Measurements from ENCODE around the gene HIPK2.

HIPK2 gene

GRCh38 chr7:139753693-139754111 is 24.1 kb downstream of the HIPK2 start:
- no peaks in the 10 kb centered on the region for H3K36me3 Mint-ChIP-seq (ENCODE audit: low read depth)

GRCh38 chr7:139753081-139753692 is 24.6 kb downstream of the HIPK2 start:
- Mint-ChIP-seq H3K9me3 (no peaks in the 10 kb centered on the region), H3K4me3 (no peak overlapping the region), H3K4me1 (ENCODE audit: low read depth) (peaks cover 64% of the 10 kb centered on the region), H3K27ac (no peak overlapping the region), H3K27me3 (no peaks in the 10 kb centered on the region), H3K36me3 (ENCODE audit: low read depth) (no peaks in the 10 kb centered on the region)
- intact Hi-C loops (cut with micrococcal nuclease), result no loop called here

More at GRCh38 chr7:139753693-139754111, 24.1 kb downstream of the HIPK2 start:
- no peaks in the 10 kb centered on the region for H3K27me3 Mint-ChIP-seq
- peaks cover 61% of the 10 kb centered on the region for H3K4me1 Mint-ChIP-seq (ENCODE audit: low read depth)
- H3K4me3 Mint-ChIP-seq, result no peak overlapping the region
- no peaks in the 10 kb centered on the region for H3K9me3 Mint-ChIP-seq
- intact Hi-C loops (cut with micrococcal nuclease), result no loop called here
- H3K27ac Mint-ChIP-seq, result no peak overlapping the region

- Mint-ChIP-seq H3K27ac (no peak overlapping the region), H3K4me1 (ENCODE audit: low read depth) (peaks cover 66% of the 10 kb centered on the region), H3K36me3 (ENCODE audit: low read depth) (no peaks in the 10 kb centered on the region), H3K9me3 (no peaks in the 10 kb centered on the region), H3K27me3 (no peaks in the 10 kb centered on the region), H3K4me3 (no peak overlapping the region)
- intact Hi-C loops (cut with micrococcal nuclease), result no loop called here
Measured at GRCh38 chr7:139752604-139753003, 25.2 kb downstream of the HIPK2 start.

GRCh38 chr7:139752148-139752547 is 25.6 kb downstream of the HIPK2 start:
- no peak overlapping the region for H3K4me3 Mint-ChIP-seq
- no peaks in the 10 kb centered on the region for H3K27me3 Mint-ChIP-seq
- H3K36me3 Mint-ChIP-seq (ENCODE audit: low read depth), result no peaks in the 10 kb centered on the region
- intact Hi-C loops (cut with micrococcal nuclease), result no loop called here
- H3K9me3 Mint-ChIP-seq, result no peaks in the 10 kb centered on the region
- H3K4me1 Mint-ChIP-seq (ENCODE audit: low read depth), result peaks cover 66% of the 10 kb centered on the region
- no peak overlapping the region for H3K27ac Mint-ChIP-seq

GRCh38 chr7:139750459-139751095 is 27.2 kb downstream of the HIPK2 start:
- intact Hi-C loops (cut with micrococcal nuclease), result no loop called here
- H3K4me3 Mint-ChIP-seq, result no peak overlapping the region
- no peak overlapping the region for H3K27ac Mint-ChIP-seq
- peaks cover 74% of the 10 kb centered on the region for H3K4me1 Mint-ChIP-seq (ENCODE audit: low read depth)
- no peaks in the 10 kb centered on the region for H3K36me3 Mint-ChIP-seq (ENCODE audit: low read depth)
- H3K9me3 Mint-ChIP-seq, result no peaks in the 10 kb centered on the region
- H3K27me3 Mint-ChIP-seq, result no peaks in the 10 kb centered on the region

GRCh38 chr7:139749545-139749944 is 28.3 kb downstream of the HIPK2 start:
- Mint-ChIP-seq H3K36me3 (ENCODE audit: low read depth) (no peaks in the 10 kb centered on the region), H3K9me3 (no peaks in the 10 kb centered on the region), H3K27ac (peak overlapping the region; percentile 12), H3K4me3 (no peak overlapping the region), H3K4me1 (ENCODE audit: low read depth) (peaks cover 76% of the 10 kb centered on the region), H3K27me3 (no peaks in the 10 kb centered on the region)
- intact Hi-C loops (cut with micrococcal nuclease), result no loop called here

- Mint-ChIP-seq H3K4me1 (ENCODE audit: low read depth) (peaks cover 77% of the 10 kb centered on the region), H3K27ac (no peak overlapping the region), H3K36me3 (ENCODE audit: low read depth) (no peaks in the 10 kb centered on the region), H3K27me3 (no peaks in the 10 kb centered on the region), H3K9me3 (no peaks in the 10 kb centered on the region), H3K4me3 (no peak overlapping the region)
- intact Hi-C loops (cut with micrococcal nuclease), result no loop called here
Measured at GRCh38 chr7:139748941-139749340, 28.9 kb downstream of the HIPK2 start.

GRCh38 chr7:139748373-139748765 is 29.4 kb downstream of the HIPK2 start:
- Mint-ChIP-seq H3K4me3 (no peak overlapping the region), H3K9me3 (no peaks in the 10 kb centered on the region), H3K4me1 (ENCODE audit: low read depth) (peaks cover 81% of the 10 kb centered on the region), H3K27ac (no peak overlapping the region), H3K27me3 (no peaks in the 10 kb centered on the region), H3K36me3 (ENCODE audit: low read depth) (no peaks in the 10 kb centered on the region)
- intact Hi-C loops (cut with micrococcal nuclease), result no loop called here

GRCh38 chr7:139747662-139748372 is 30.0 kb downstream of the HIPK2 start:
- H3K4me1 Mint-ChIP-seq (ENCODE audit: low read depth), result peaks cover 81% of the 10 kb centered on the region
- intact Hi-C loops (cut with micrococcal nuclease), result no loop called here
- H3K4me3 Mint-ChIP-seq, result no peak overlapping the region
- no peak overlapping the region for H3K27ac Mint-ChIP-seq
- H3K27me3 Mint-ChIP-seq, result no peaks in the 10 kb centered on the region
- no peaks in the 10 kb centered on the region for H3K36me3 Mint-ChIP-seq (ENCODE audit: low read depth)
- no peaks in the 10 kb centered on the region for H3K9me3 Mint-ChIP-seq

GRCh38 chr7:139746652-139747051 is 31.1 kb downstream of the HIPK2 start:
- Mint-ChIP-seq H3K36me3 (ENCODE audit: low read depth) (peaks cover 2% of the 10 kb centered on the region), H3K27me3 (no peaks in the 10 kb centered on the region), H3K9me3 (no peaks in the 10 kb centered on the region), H3K4me3 (no peak overlapping the region), H3K4me1 (ENCODE audit: low read depth) (peaks cover 70% of the 10 kb centered on the region), H3K27ac (no peak overlapping the region)
- intact Hi-C loops (cut with micrococcal nuclease), result no loop called here

GRCh38 chr7:139745678-139746143 is 32.1 kb downstream of the HIPK2 start:
- no peak overlapping the region for H3K4me3 Mint-ChIP-seq
- peaks cover 63% of the 10 kb centered on the region for H3K4me1 Mint-ChIP-seq (ENCODE audit: low read depth)
- intact Hi-C loops (cut with micrococcal nuclease), result no loop called here
- peak overlapping the region; percentile 45 for H3K27ac Mint-ChIP-seq
- H3K27me3 Mint-ChIP-seq, result no peaks in the 10 kb centered on the region
- peaks cover 7% of the 10 kb centered on the region for H3K36me3 Mint-ChIP-seq (ENCODE audit: low read depth)
- H3K9me3 Mint-ChIP-seq, result no peaks in the 10 kb centered on the region

- peak overlapping the region; percentile 45 for H3K27ac Mint-ChIP-seq
Measured at GRCh38 chr7:139744768-139745677, 32.8 kb downstream of the HIPK2 start.

GRCh38 chr7:139743967-139744767 is 33.6 kb downstream of the HIPK2 start:
- Mint-ChIP-seq H3K27me3 (no peaks in the 10 kb centered on the region), H3K4me3 (no peak overlapping the region), H3K4me1 (ENCODE audit: low read depth) (peaks cover 54% of the 10 kb centered on the region), H3K36me3 (ENCODE audit: low read depth) (peaks cover 7% of the 10 kb centered on the region), H3K27ac (no peak overlapping the region), H3K9me3 (no peaks in the 10 kb centered on the region)
- intact Hi-C loops (cut with micrococcal nuclease), result no loop called here

More at GRCh38 chr7:139744768-139745677, 32.8 kb downstream of the HIPK2 start:
- Mint-ChIP-seq H3K4me1 (ENCODE audit: low read depth) (peaks cover 62% of the 10 kb centered on the region), H3K36me3 (ENCODE audit: low read depth) (peaks cover 7% of the 10 kb centered on the region), H3K4me3 (no peak overlapping the region), H3K9me3 (no peaks in the 10 kb centered on the region), H3K27me3 (no peaks in the 10 kb centered on the region)
- intact Hi-C loops (cut with micrococcal nuclease), result no loop called here
